Activated CD4-positive, alpha-beta T cell treated with anti-CD3 and anti-CD28 coated beads, Interleukin-2, amount 50 U/mL, for 1 hour (primary cell): ENCODE data around the gene PSTPIP1.

Source experiments
- DNase-seq: peaks from one replicate; pipeline ENCODE4 v3.0.0-alpha.2; 2020

Gene PSTPIP1

GRCh38 chr15:77046704-77047412 is 51.9 kb downstream of the PSTPIP1 start:
- DNase-seq, result no peak

DNA sequence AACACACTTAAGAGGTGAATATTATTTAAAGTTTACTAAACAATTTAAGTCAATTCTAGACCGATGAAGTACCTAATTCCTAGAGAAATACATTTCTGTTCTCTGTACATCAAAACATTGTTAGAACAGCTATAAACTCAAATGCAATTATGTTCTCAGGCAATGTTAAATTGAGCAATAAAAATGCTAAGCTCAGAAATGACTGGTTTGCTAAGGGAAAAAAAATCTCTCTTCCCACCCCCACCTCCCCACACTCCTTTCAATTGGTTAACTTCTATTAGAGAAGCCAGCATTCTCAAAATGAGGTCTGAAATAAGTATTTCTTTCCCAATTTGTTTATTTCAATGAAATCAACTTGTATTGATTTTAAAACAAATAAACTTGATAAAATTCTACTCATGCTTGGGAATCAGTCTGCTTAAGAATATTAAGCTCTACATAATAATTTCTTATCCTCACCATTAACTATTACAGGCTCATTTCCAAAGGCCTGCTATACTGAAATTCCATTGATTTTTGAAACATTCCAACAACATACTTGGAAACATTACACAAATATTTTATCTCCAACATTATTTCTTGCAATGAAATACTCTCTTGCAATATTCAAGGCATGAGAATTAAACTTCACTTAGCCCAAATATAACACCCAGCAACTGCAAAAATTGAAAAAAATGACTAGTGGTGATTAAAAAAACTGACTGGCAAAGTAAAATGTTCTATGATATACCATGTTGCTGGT is 53.4 kb downstream of the PSTPIP1 start:
- no peak for DNase-seq

DNA sequence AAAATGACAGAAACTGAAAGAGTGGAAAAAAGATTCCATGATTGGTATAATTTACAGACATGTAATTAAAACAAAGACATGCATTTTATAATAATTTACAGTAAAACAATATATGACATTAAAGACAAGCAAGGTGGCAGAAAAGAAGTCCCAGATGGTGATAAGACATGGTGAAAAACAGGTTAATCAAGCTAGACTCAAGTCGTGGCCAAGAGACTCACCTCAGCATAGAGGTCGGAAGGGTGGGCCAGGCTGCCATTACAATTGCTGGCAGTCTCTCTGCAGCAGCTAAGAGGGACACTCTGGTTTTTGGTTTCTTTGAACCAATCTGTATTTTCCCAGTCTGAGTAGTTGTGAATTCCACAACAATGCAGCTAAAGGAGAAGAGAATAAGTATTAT is 57.6 kb downstream of the PSTPIP1 start:
- no peak for DNase-seq

GRCh38 chr15:77053709-77054108 is 58.8 kb downstream of the PSTPIP1 start:
- no peak for DNase-seq

DNA sequence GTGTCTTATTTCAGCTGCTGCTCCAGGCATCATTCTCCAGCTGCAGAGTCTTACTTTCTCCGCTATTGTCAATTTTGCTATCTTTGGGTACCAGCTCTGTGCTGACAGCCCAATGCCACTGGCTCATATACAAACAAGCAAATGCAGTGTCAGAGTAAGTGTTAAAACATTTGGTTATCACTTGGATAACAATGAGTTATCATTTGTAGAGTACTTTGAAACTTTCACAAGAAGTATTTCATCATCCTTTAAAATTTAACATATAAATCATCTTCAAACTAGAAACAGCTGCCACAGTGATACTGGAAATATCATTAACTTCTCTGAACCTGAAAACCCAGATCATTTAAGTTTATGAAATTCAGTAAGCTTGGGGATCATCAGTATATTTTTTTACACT is 62.1 kb downstream of the PSTPIP1 start:
- no peak for DNase-seq

DNA sequence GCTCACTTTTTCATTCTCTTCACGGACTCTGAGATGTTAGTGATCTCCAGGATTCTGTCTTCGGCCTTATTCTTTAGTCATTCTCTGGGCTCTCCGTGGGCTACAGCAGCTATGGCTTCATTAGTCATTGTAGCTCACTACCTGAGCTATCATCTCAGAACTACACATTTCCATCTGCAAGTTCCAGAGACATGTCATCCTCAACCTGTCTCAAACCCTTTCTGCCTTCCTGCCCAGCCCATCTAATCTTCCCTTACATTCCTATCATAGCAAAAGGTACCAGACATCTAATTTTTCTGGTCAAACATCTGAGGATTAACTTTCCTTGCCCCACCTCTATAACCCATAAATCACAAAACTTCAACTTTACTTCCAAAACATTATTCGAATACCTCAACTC is 62.8 kb downstream of the PSTPIP1 start:
- no peak for DNase-seq

- no peak for DNase-seq
These were observed 63.5 kb downstream of the PSTPIP1 start for GRCh38 chr15:77058468-77058867.

GRCh38 chr15:77059786-77060361 is 64.9 kb downstream of the PSTPIP1 start:
- no peak for DNase-seq

DNA sequence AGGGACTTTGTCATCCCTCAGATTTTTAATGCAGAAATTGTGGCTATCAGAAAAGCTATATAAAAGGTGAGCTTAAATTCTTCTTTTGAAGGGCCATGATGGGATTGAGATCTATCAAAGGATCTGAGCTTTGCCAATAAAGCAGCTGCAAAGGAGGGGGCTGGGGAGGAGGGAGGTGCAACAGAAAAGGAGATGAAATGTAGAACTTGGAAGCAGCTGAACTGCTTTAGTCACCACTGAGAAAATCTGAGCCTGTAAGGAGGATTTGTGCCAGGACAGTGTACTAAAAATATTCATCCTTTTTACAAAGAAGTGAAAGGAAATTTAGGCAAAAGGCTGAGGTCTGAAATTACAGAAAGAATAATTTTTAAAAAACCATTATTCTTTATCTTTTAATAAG is 65.6 kb downstream of the PSTPIP1 start:
- no peak for DNase-seq

DNA sequence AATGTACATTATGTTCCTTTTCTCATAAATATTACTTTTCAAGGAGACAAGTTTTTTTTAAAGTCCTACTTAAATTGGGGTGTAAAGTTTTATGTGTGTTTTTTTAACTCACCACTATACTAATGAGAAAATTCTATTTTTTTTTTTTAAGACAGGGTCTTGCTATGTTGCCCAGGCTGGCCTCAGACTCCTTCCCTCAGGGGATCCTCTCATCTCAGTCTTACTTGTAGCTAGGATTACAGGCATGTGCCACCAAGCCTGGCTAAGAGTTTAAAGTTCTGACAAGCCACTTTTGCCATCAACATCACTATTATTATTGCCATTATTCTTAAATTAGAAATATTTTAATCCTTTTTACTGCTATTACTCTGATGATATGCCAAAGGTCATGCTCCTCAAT is 68.3 kb downstream of the PSTPIP1 start:
- DNase-seq, result no peak

- no peak for DNase-seq
These were observed 69.1 kb downstream of the PSTPIP1 start for GRCh38 chr15:77064063-77064462.

DNA sequence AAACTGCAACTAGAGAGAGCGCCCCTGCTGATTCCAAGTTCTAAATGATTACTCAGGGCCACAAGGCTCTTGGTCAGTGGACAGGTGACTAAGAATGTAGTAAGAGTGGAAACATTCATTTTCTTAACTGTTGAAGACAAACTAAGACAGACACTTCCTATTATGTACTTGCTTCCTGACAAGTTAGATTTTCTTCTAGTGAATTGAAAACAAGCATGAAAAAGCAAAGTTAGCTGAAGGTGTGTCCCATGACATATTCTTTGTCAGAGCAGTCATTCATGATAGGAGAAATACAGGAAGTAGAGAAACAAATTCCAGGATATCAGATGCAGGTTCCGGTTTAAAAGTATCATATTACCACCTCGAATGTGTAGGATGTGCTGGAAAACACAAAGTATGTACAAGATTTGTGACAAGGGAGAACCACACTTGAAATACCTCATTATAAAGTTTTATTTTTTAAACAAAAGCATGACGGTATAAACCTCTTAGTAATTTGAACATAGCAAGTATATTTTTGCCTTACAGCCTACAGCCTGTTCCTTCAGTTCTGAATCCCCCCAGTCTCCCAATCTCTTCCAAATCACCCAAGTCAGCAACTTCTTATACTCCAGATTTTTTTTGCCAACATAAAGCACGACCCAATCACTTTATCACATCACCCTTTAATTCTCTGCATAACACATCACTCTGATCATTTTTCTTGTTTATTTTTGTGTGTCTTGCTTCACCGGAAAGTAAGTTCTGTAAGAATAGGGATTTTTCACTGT is 69.8 kb downstream of the PSTPIP1 start:
- no peak for DNase-seq

GRCh38 chr15:77066971-77067690 is 72.2 kb downstream of the PSTPIP1 start:
- DNase-seq, result no peak

GRCh38 chr15:77067691-77068367 is 72.9 kb downstream of the PSTPIP1 start:
- no peak for DNase-seq

DNA sequence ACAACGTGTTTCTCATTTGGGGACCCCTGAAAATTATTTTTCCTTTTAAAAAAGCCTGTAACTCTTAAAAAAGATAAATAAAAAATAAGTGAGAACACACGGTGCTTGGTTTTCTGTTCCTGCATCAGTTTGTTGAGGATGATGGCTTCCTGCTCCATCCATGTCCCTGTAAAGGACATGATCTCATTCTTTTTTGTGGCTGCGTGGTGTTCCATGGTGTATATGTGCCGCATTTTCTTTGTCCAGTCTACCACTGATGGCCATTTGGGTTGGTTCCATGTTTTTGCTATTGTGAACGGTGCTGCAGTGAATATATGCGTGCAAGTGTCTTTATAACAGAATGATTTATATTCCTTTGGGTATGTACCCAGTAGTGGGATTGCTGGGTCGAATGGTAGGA is 73.7 kb downstream of the PSTPIP1 start:
- DNase-seq, result no peak

DNA sequence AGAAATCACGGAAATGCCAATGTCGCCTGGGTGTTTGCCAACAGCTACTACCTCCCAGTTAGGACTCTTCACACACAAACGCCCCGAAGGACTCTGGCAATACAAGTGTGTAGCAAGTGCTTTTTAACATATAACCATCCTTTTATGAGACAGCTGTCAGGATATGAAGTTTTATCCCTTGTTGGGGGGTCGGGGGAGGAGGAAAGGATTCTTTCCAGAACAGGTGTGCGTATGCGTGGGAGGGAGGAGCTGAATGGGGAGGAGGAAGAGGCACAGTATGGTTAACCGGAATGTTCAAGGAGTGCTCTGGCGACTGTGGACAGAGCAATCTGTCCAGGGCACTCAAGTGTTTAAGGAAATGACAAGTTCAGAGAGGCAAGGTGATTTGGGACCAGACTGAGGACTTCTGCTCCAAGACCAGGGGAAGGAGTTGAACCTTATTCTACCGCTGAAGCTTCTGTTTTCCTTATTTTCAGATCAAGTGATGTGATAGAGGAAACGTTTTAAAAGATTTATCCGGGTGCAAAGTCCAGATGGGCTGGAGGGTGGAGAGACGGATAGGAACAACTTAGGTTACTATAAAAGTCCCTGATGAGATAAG is 74.7 kb downstream of the PSTPIP1 start:
- DNase-seq, result no peak

DNA sequence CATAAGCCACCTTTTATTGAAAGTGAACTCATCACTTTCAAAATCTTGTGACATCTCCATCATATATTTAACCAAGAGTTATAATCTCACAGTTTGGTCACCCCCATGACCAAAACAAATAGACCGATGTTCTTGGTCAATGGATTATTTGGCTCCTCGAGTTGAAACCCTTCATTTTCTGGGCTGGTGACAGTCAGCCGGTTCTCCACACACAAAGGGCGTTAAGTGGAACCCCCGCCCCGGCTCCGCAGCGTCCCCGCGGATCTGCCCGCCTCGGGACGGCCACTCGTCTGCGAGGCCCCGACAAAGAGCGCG is 75.2 kb downstream of the PSTPIP1 start:
- DNase-seq, result no peak

DNA sequence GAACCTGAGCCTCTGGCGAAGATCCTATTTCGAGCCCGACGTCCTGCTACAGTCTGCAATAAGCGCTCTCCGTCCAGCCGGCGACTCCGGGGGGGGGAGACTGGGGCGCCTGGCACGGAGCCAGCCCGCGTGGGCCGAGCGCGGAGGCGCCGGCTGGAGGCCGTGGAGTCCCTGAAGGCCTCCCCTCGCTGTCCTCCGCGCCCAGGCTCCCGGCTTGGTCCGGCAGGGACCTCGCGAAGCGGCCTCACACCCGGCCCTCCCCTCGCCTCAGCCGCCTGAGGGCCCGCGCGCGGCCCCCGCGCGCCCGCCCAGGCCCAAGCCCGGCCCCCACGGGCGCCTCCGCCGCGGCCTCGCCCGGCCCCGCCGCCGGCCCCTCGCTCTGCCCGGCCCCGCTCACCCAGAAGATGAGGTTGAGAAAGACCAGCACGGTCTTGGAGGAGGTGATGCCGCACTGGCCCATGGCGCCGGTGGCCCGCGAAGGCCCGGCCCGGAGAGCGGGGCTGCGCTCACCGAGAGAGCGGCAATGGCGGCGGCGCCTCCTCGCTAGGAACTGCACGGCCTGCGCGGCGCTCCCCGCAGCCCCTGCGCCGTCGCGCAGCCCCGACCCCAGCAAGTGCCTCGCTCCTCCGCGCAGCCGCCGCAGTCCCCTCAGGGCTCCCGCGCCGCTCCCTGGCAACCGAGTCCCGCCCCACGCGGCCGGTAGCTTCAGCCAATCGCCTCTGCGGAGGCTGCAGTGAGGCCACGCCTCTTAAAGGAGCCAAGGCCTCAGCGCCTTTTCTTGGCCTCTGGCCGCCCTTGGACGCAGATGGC is 75.8 kb downstream of the PSTPIP1 start, which contains the start of gene TSPAN3:
Gene TSPAN3 (minus strand): TSS at position 615 of the 810 bp plus-strand sequence. CDS start 155 bp downstream, at position 460.
- peak; percentile 91 for DNase-seq

DNA sequence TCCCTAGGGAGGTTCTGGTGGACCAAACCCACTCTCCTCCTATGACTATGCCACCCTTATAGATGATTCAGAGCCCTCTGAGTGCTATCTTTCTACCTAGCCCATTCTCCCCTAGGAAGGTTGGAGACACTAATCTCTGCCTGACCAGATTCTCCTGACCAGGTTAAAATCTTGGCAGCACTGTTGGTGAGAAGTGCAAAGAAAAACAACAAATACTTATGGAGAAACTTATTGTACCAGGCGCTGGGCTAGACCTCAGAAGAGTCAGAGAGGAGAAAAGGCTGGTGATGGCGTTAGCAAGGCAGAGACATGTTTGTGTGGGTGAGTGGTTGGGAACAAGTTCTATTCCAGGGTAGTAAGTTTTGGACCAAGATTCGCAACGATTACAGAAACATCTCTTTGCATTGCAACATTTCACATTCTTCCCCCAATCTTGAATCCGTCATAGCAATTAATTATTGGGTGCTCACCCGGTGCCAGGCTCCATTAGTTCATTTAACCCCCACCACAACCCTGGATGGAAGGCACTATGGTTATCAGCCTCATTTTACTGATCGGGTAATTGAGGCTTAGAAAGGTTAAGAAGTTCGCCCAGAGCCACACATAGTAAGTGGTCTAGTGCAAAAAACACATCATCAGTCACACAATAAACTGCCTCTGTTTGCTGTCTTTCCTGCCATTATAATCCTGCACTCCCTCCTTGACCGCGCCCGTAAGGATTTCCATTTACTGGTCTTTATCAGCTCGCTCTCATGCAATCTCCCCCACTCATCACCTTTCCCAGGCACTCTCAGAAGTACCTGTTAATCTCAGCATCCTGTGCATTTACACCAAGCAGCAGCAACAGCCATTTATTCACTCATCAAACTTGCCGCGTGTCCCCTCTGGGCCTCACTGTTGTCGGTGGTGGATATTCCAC is 76.6 kb downstream of the PSTPIP1 start:
- DNase-seq, result no peak

- no peak for DNase-seq
These were observed 79.4 kb downstream of the PSTPIP1 start for GRCh38 chr15:77074350-77074749.
